Neural crest cell (in vitro differentiated cells): ENCODE data around the gene ENPP1. TPM values are rescaled to one million over a fixed set of nuclear protein-coding genes. Genes with fewer than 3 reads are reported as not detected.

Experiments
- DNase-seq: peaks from one replicate; pipeline ENCODE4 v3.0.0; 2021; ENCODE audit warnings: low read depth, mixed read lengths, low spot score
- H3K27ac Mint-ChIP-seq: one replicate; pipeline ENCODE4 v1.8.0; 2021; ENCODE audit warnings: mild to moderate bottlenecking, mixed read lengths; ENCODE audit not compliant: unreplicated experiment
- H3K27me3 Mint-ChIP-seq: 2 replicates; pipeline ENCODE4 v1.8.0; 2021; ENCODE audit warnings: low read depth, mild to moderate bottlenecking, mixed read lengths
- H3K36me3 Mint-ChIP-seq: 2 replicates; pipeline ENCODE4 v1.8.0; 2021; ENCODE audit warnings: low read depth, mild to moderate bottlenecking, mixed read lengths
- H3K4me1 Mint-ChIP-seq: 2 replicates; pipeline ENCODE4 v1.8.0; 2021; ENCODE audit warnings: mixed read lengths
- H3K4me3 Mint-ChIP-seq: one replicate; pipeline ENCODE4 v1.8.0; 2021; ENCODE audit warnings: mild to moderate bottlenecking, mixed read lengths
- H3K9me3 Mint-ChIP-seq: 2 replicates; pipeline ENCODE4 v1.8.0; 2021; ENCODE audit warnings: mixed read lengths
- total RNA-seq: library from RNA; stranded (reverse); gene quantifications from 2 replicates; pipeline ENCODE4 v1.2.1, GENCODE V29; 2021
- TF ChIP-seq, protein P1 (sequence below): fragments of 200-600 bp; sonication (generic); conservative IDR thresholded peaks from 2 replicates; pipeline ENCODE4 v1.5.0; 2021; ENCODE audit warnings: antibody characterized with exemption, mild to moderate bottlenecking

ENPP1 gene
- total RNA-seq, 1 donor from 2014 or later, result 4.9 TPM

DNA sequence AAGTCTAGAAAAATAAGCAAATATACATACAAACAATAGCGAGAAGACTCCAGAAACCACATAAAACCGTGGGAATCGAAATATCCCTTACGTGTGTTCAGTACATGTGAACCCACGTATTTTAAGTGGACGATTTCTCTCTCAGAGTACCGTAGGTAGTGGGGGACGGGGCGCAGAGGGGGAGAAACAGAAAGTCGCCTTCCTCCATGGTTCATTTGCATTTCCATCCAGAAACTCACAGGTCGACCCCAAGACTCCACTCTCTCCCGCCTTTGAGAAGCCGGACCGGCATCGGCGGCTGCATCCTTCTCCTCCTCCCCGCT lies 538 bp upstream of the ENPP1 start:
- DNase-seq, result no peak
- Mint-ChIP-seq H3K27me3 (peaks cover 35% of the 10 kb centered on the region), H3K27ac (peak overlapping the region; percentile 92), H3K4me1 (peaks cover 17% of the 10 kb centered on the region), H3K36me3 (no peaks in the 10 kb centered on the region), H3K4me3 (peak overlapping the region; percentile 92), H3K9me3 (peaks cover 3% of the 10 kb centered on the region)
- TF ChIP-seq, protein P1, sequence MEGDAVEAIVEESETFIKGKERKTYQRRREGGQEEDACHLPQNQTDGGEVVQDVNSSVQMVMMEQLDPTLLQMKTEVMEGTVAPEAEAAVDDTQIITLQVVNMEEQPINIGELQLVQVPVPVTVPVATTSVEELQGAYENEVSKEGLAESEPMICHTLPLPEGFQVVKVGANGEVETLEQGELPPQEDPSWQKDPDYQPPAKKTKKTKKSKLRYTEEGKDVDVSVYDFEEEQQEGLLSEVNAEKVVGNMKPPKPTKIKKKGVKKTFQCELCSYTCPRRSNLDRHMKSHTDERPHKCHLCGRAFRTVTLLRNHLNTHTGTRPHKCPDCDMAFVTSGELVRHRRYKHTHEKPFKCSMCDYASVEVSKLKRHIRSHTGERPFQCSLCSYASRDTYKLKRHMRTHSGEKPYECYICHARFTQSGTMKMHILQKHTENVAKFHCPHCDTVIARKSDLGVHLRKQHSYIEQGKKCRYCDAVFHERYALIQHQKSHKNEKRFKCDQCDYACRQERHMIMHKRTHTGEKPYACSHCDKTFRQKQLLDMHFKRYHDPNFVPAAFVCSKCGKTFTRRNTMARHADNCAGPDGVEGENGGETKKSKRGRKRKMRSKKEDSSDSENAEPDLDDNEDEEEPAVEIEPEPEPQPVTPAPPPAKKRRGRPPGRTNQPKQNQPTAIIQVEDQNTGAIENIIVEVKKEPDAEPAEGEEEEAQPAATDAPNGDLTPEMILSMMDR, result no peak

DNA sequence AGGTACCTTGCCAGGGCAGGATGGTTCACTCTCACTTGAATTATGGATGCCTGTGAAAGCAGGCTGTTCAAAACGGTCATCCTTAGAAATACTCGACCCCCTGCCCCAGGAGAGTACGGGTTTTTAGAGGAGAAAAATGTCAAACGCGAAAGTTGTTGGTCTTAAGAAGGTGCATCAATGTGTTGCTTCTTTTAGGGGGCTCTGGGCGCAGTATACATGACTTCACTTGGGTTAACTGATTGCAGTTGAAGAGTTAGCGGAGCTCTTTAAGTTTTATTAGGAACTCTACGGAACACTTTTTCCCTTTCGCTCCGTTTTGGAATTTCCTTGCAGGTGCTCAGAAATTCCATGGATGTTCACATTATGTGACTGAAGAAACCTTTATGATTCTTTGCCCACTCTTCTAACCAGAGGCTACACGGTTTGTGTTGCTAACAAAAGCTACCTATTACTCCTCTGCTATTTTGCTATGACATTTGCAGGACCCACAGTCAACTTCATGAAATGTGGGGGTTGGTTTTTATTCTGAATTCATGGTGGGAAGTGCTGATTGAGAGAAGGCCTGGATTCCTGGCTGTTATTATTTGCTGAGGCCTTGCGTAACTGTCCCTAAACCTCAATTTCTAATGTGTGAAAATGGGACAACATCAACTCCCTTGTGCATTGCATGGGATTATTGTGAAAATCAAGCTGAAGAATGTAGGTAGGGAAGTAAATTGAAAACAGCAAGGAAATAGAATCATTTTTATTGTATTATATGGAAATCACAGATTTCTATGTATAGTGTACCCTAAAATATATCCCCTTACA lies 845 bp downstream of the ENPP1 start:
- DNase-seq, result no peak
- Mint-ChIP-seq H3K4me1 (peaks cover 17% of the 10 kb centered on the region), H3K36me3 (no peaks in the 10 kb centered on the region), H3K27me3 (peaks cover 35% of the 10 kb centered on the region), H3K4me3 (peak overlapping the region; percentile 88), H3K27ac (no peak overlapping the region), H3K9me3 (peaks cover 3% of the 10 kb centered on the region)
- TF ChIP-seq, protein P1, result no peak

DNA sequence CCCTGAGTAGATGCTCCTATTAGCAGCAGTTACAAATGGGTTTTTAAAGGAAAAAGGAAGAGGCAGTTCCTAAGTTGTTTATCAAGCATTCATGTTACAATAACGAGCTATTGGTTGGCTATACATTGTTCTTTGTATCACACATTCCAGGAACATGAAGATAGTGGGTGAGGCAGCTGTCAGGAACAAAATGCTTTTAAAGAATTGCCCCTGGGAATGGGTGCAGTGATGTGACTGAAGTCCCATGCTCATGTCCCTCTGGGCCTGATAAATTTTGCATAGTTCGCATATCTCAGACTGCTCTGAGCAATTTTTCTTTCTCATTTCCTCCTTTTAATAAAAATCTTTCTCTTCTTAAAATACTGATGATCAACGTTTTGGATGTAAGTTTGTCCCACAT lies 3.7 kb downstream of the ENPP1 start:
- peaks cover 17% of the 10 kb centered on the region for H3K4me1 Mint-ChIP-seq
- no peak overlapping the region for H3K27ac Mint-ChIP-seq
- no peaks in the 10 kb centered on the region for H3K36me3 Mint-ChIP-seq
- DNase-seq, result no peak
- peaks cover 3% of the 10 kb centered on the region for H3K9me3 Mint-ChIP-seq
- peaks cover 30% of the 10 kb centered on the region for H3K27me3 Mint-ChIP-seq
- TF ChIP-seq, protein P1, result no peak
- no peak overlapping the region for H3K4me3 Mint-ChIP-seq

DNA sequence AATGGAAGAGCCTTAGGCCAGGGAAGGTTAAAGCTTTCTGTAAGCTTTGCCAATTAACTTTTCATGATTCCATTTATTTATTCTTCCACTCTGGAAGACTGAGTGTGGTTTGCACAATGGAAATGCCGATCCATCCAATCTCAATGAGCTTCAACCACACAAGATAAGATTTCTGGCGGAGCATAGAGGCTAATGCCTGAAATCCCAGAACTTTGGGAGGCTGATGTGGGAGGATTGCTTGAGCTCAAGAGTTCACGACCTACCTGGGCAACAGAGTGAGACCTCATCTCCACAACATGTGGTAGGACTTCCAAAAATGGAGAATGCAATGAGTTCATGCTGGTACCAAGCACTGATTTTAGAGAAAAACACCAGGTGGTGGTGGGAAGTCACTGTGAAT lies 6.2 kb downstream of the ENPP1 start:
- DNase-seq, result no peak
- TF ChIP-seq, protein P1, result no peak
- no peaks in the 10 kb centered on the region for H3K36me3 Mint-ChIP-seq
- no peak overlapping the region for H3K27ac Mint-ChIP-seq
- peaks cover 11% of the 10 kb centered on the region for H3K27me3 Mint-ChIP-seq
- H3K9me3 Mint-ChIP-seq, result peaks cover 3% of the 10 kb centered on the region
- H3K4me3 Mint-ChIP-seq, result no peak overlapping the region
- H3K4me1 Mint-ChIP-seq, result no peaks in the 10 kb centered on the region

DNA sequence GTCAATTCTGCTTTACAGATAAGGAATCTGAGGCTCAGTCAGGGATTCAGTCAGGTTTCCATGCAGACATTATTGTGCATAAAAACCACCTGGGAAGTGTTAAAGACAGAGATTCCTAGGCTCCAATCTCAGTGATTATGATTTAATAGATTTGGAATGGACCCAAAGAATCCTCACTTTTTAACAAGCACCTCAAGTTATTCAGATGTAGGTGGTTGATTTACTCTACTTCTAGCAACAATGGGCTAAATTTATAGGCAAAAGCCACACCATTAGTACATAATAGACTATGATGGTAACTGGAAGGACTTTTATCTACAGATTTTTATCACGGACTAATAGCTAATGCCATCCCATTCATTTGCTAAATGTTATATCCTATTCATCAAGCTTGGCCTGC lies 9.0 kb downstream of the ENPP1 start:
- H3K9me3 Mint-ChIP-seq, result peaks cover 3% of the 10 kb centered on the region
- H3K27me3 Mint-ChIP-seq, result no peaks in the 10 kb centered on the region
- TF ChIP-seq, protein P1, result no peak
- DNase-seq, result no peak
- no peak overlapping the region for H3K27ac Mint-ChIP-seq
- no peak overlapping the region for H3K4me3 Mint-ChIP-seq
- H3K36me3 Mint-ChIP-seq, result no peaks in the 10 kb centered on the region
- peaks cover 4% of the 10 kb centered on the region for H3K4me1 Mint-ChIP-seq
